A673 (cell line): ENCODE results near the gene ZNF397.

Source experiments
- CTCF ChIP-seq: fragments of 300-800, 200-600 bp; sonication (generic); conservative IDR thresholded peaks from 2 replicates; pipeline ENCODE4 v1.5.1; 2017; ENCODE audit warnings: low read depth, mild to moderate bottlenecking, antibody characterized with exemption, low read length, moderate library complexity, mixed read lengths
- EZH2 ChIP-seq: fragments of 200-600 bp; sonication (generic); IDR thresholded peaks from 2 replicates; pipeline ENCODE4 v1.6.1; 2017; ENCODE audit warnings: borderline replicate concordance, low read depth, mild to moderate bottlenecking, mixed read lengths, antibody characterized with exemption, low read length; ENCODE audit not compliant: poor library complexity, severe bottlenecking

GRCh38 chr18:35296060-35296459 lies 55.2 kb downstream of the ZNF397 start:
- TF ChIP-seq CTCF (no peak), EZH2 (no peak)
